ENCODE measurements around the gene FEM1A. TPM values are rescaled to one million over a fixed set of nuclear protein-coding genes. Genes with fewer than 3 reads are reported as not detected.

FEM1A gene, protein sequence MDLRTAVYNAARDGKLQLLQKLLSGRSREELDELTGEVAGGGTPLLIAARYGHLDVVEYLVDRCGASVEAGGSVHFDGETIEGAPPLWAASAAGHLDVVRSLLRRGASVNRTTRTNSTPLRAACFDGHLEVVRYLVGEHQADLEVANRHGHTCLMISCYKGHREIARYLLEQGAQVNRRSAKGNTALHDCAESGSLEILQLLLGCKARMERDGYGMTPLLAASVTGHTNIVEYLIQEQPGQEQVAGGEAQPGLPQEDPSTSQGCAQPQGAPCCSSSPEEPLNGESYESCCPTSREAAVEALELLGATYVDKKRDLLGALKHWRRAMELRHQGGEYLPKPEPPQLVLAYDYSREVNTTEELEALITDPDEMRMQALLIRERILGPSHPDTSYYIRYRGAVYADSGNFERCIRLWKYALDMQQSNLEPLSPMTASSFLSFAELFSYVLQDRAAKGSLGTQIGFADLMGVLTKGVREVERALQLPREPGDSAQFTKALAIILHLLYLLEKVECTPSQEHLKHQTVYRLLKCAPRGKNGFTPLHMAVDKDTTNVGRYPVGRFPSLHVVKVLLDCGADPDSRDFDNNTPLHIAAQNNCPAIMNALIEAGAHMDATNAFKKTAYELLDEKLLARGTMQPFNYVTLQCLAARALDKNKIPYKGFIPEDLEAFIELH
- 15.8 and 18.8 TPM in 2 replicates for total RNA-seq

DNA sequence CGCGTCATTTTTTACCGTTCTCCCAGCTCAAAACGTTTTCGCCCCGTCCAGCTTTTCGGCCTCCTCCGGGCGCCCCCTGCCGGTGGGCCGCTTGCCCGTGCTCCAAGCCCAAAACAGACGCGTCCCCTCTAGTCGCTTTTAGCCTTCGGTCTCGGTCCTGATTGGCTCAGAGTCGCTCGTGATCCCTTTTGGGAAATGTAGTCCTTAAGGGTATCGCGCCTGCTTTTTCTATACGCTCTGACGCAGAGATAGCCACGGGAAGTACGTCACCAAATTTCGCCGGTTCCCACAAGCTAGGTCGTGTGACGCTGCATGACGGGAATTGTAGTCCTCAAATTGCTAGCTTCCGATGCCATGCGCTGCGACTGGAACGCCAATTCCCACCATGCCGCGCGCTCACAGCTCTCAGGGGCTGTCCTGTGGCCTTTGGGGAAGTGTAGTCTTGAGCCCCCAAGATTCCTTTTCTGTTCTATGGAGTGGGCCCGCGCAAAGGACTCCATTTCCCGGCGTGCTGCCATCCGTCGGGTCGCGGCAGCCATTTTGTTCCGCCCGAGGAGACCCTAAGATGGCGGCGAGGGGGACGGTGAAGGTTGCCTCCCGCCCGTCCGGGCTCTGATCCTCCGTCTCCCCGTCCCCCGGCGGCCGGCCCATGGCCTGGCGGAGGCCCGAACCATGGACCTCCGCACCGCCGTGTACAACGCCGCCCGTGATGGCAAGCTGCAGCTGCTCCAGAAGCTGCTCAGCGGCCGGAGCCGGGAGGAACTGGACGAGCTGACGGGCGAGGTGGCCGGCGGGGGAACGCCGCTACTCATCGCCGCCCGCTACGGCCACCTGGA is at the start of gene FEM1A:
FEM1A (plus strand) TSS at position 552 of the 836 bp plus-strand sequence; CDS start at position 673, 121 bp downstream.

DNA sequence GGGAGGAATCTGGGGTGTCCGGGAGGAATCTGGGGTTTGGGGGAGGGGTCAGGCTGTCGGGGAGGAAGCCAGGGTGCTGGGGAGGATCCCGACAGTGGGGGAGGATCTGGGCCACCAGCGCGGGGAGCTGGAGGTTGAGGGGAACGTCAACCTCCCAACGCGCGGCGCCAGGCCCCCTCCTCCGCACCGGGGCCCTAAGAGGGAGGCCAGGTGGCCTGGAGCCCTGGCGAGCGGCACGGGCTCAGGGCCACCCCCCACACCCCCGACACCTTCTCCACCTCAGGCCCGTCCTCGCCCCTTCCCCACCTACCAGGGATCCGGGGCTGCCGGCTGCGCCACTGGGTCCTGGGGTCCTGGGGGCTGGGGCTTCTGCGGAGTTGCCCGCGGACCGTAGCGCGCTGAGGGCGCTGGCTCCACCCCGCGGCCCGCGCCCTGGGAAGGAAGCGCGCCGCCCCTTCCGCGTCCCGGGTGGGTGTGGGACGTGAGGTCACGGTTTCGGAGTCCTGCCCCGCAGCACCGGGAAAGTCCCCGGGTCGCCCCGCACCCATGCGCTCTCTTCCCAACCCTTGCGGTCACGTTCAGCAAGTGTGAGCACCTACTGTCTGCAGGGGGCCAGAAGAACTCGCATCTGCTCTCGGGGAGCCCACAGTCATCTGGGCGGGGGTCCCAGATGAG is 39.9 kb downstream of the FEM1A start, which contains the start of gene TICAM1:
TICAM1 (minus strand) TSS at position 409 of the 675 bp plus-strand sequence. CDS start 13,335 bp downstream, outside the sequence.

Small RNAs within 50 kb of the gene (small RNA-seq; reads per million reads assigned to genes)
- gene MIR7-3, result not detected

Other genes with a start within 250 kb of the FEM1A start
- 0.12 and 0.49 TPM in 2 replicates for gene SEMA6B, start 232.1 kb upstream of the FEM1A start, total RNA-seq
- 1.9 and 2.1 TPM in 2 replicates for gene TNFAIP8L1, start 152.2 kb upstream of the FEM1A start, total RNA-seq
- 80.5 and 117 TPM in 2 replicates for gene MYDGF, start 121.4 kb upstream of the FEM1A start, total RNA-seq
- 29.9 and 35.6 TPM in 2 replicates for gene DPP9, start 67.9 kb upstream of the FEM1A start, total RNA-seq
- 5.6 and 6.7 TPM in 2 replicates for gene TICAM1, start 40.0 kb downstream of the FEM1A start, total RNA-seq
- gene PLIN3, start 75.9 kb downstream of the FEM1A start, total RNA-seq, result 345 and 355 TPM in 2 replicates
- gene ARRDC5, start 111.2 kb downstream of the FEM1A start, total RNA-seq, result 0.49 TPM in 1 of 2 replicates, not detected in the other
- gene UHRF1, start 117.8 kb downstream of the FEM1A start, total RNA-seq, result 13.7 and 19.1 TPM in 2 replicates
- 32.7 and 40.7 TPM in 2 replicates for gene KDM4B, start 177.4 kb downstream of the FEM1A start, total RNA-seq